Inflammatory macrophage (primary cell): Measurements from ENCODE around the gene KLC3.
"Not testable (repeated sequence)": the region's sequence is repeated elsewhere in the genome, so short reads cannot be mapped to it uniquely, and the experiment has no call there.

ENCODE experiments used
- DNase-seq, 2 donors: peaks; one replicate each; pipeline ENCODE4 v3.0.0-alpha.2; 2020 to 2022
- total RNA-seq, 18 experiments: gene quantifications; one replicate each; lab custom pipeline; 2026; ENCODE audit warnings: mixed read lengths in 6 of 18, inconsistent platforms in 2 of 18; lab: John Stamatoyannopoulos, UW

The KLC3 gene
- total RNA-seq: 0 to 0.24 (median 0) reads per million in 18 experiments

DNA sequence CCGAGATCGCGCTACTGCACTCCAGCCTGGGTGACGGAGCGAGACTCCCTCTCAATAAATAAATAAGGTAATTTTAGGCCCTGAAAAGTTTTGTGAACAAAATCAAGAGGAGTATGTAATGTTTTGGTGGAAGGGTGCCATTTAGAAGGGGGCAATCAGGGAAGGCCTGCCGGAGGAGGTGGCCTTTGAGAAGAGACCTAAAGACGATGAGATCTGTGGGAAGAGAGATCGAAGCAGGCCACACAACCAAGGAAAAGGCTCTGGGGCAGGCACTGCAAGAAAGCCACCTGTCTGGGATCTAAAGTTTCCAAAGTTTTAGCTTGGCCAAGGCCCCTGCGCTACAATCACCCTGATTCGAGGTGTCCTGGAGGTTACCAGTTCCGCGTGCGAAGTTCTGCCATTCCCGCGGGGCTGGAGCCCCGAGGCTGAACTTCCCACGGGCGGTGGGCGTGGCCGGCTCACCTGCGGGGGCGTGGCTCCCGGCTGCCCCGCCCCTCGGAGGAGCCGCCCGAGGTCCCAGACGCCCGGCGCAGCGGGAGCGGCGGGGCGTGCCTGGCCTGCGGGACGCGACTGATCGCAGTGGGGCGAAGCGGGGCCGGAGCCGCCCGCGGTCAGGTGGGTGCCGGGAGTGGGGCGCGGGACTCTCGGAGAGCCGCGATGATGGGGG, at the start of gene KLC3:
Gene KLC3, plus strand, starts transcription at position 519 of the 667 bp plus-strand sequence. CDS start 4,792 bp downstream, outside the sequence.
- no peak for DNase-seq

GRCh38 chr19:45291834-45292233, 48.7 kb upstream of the KLC3 start:
- no peak for DNase-seq

DNA sequence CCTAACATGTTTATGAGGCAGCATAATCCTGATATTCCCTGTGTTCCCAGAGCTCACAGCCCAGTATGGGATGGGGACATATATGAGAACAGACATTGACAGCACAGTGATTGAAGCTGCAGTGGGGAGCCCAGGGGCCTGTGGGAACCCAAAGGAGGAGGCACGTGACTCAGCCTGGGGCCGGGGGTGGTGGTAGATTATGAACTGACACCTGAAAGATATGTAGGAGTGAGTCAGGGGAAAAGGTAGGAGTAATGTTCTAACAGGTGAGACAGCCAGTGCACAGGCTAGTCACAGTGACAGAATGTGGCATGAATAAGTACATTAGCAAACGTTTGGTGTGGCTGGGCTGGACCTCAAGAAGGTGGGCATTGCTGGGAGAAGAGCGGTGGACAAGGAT, 46.9 kb upstream of the KLC3 start:
- DNase-seq: no peak

DNA sequence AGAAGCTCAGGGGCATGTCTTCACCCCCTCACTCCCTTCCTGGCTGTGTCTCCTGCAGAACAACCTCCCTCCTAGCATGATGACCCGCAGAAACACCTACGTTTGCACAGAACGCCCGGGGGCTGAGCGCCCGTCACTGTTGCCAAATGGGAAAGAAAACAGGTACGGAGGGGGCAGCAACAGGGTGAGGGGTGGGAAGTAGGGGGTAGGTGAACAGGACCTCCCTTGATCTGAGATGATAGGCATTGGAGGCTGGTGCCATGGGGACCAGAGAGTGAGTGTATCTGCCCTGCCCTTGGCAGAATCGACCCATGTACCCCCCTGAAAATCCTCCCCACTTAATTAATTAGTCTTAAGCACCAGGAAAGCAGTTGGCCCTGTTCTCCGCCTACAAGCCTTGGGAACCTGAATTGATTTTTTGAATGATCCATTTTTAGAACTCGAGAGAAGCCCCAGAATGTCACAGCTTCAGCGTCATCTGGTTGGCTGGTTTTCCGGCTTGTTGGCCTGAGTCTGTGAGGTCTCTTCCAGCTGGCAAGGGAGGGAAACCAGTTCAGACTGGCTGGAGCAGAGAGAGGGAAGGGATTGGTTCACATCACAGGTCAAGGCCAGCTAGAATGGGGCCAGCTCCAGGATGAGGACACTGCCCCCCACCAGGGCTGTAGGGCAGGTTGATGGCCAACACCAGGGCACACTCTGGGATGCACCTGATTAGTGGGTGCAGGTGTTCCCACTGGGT, 46.1 kb upstream of the KLC3 start:
- DNase-seq: no peak

- no peak for DNase-seq
Measured at GRCh38 chr19:45295873-45296272, 44.7 kb upstream of the KLC3 start.

- DNase-seq: peak; percentile 77 to 84
Measured at GRCh38 chr19:45296355-45296754, 44.2 kb upstream of the KLC3 start.

DNA sequence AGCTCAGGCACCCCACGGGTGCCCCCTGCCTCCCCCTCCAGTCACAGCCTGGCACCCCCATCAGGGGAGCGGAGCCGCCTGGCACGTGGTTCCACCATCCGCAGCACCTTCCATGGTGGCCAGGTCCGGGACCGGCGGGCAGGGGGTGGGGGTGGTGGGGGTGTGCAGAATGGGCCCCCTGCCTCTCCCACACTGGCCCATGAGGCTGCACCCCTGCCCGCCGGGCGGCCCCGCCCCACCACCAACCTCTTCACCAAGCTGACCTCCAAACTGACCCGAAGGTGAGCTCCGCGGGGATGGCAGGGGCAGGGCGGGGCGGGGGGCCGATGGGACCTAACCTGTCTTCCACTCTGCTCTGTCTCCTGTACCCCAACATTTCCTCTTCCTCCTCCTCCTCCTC, 42.9 kb upstream of the KLC3 start:
- DNase-seq: no peak

DNA sequence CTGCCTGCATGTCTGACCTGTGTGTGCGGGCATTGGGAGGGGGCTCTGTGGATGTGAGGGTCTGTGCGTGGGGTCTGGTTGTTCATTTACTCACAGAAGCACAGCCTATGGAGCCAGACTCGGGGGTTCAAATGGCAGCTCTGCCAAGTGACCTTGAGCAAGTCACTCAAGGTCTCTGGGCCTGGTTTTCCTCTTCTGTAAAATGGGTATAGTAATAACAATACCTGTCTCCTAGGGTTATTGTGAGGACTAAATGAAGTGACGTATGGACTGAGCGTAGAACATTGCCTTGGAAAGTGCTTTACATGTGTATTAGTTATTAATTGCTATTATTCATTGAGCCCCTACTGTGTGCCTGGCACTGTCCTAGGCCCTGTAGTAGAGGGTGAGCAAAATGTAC, 42.3 kb upstream of the KLC3 start:
- no peak for DNase-seq

DNA sequence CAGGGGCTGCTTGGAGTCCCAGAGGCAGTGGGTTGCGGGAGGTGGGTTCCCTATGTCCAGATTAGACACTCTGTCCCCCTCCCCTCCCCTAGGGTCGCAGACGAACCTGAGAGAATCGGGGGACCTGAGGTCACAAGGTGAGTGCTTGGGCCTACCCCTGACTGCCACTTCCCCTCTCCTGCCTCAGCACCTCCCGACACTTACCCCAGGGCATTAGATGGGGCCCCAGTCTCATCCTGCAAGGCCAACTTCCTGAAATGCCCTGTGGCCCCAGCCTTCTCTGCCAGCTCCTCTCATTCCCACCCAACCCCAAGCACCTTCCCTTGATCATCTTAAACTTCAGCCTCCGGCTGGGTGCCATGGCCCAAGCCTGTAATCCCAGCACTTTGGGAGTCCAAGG, 40.8 kb upstream of the KLC3 start:
- DNase-seq: no peak

DNA sequence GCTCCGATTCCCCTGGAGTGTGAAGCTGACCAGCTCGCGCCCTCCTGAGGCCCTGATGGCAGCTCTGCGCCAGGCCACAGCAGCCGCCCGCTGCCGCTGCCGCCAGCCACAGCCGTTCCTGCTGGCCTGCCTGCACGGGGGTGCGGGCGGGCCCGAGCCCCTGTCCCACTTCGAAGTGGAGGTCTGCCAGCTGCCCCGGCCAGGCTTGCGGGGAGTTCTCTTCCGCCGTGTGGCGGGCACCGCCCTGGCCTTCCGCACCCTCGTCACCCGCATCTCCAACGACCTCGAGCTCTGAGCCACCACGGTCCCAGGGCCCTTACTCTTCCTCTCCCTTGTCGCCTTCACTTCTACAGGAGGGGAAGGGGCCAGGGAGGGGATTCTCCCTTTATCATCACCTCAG, 38.1 kb upstream of the KLC3 start:
- no peak for DNase-seq

DNA sequence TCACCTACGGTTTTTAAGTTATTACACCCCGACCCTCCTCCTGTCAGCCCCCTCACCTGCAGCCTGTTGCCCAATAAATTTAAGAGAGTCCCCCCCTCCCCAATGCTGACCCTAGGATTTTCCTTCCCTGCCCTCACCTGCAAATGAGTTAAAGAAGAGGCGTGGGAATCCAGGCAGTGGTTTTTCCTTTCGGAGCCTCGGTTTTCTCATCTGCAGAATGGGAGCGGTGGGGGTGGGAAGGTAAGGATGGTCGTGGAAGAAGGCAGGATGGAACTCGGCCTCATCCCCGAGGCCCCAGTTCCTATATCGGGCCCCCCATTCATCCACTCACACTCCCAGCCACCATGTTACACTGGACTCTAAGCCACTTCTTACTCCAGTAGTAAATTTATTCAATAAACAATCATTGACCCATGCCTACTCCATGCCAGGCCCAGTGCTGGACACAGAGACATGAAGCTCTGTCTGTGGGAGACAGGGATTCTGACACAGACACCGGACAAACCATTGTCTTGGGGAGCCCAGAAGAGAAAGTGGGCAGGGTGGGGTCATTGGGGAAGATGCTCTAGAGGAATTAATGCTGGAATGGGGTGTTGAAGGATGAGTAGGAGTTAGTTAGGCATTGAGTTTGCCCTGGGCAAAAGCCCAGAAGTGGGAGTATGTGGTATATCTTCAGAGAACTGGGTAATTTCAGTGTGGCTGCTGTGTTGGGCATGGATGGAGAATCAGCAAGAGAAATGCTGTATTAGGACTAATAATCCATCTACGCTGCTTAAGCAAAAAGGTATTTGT, 37.1 kb upstream of the KLC3 start:
- DNase-seq: no peak

DNA sequence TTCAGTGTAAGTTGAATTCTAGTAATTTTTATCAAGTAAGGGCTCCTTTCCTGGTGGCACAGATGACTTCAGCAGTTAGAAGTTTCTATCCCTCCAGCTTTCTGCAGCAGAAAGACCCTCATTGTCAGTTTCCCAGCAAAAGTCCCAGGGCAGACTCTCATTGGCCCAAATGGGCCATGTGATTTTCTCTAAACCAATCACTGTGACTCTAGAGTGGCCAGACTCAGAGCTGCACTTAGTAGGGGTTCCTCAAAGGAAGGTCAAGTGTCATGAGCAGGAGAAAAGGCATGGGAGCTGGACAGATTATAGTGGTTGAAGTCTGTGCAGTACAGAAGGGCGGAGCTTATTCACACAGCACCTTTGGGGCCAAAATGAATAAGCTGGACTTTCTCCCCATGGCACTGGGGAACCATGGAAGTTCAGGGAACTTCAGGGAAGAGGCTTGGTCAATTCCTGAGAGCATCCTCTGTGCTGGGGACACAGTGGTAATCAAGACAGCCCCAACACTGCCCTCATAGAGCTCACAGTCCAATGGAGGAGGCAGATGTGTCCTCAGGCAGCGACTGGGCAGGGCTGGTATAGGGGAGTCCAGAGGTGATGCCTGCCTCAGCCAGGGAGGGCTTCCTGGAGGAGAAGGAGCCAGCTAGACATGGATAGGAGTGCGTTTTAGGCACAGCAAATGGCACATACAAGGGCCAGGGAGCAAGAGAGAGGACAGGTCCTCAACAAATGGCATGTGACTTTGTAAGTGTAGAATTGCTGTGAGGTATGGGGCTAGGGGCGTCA, 36.2 kb upstream of the KLC3 start:
- DNase-seq: no peak

DNA sequence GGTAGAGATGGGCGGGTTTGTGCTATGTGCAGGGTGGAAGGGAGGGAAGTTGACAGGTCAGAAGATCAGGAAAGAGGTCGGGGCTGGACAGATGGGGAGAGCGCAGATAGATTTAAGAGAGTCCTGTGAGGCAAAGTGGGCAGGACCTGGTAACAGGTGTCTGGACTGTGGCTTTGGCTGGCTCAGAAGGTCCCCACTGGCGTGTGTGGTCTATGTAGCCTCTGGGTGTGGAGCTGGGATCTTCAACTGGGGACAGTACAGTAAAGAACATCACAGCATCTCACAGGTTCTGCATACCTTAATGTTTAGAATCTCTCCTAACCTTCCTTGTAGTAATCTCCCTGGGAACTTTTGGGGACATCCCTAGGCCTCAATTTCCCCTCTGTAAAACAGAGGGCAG, 35.5 kb upstream of the KLC3 start:
- DNase-seq: no peak

DNA sequence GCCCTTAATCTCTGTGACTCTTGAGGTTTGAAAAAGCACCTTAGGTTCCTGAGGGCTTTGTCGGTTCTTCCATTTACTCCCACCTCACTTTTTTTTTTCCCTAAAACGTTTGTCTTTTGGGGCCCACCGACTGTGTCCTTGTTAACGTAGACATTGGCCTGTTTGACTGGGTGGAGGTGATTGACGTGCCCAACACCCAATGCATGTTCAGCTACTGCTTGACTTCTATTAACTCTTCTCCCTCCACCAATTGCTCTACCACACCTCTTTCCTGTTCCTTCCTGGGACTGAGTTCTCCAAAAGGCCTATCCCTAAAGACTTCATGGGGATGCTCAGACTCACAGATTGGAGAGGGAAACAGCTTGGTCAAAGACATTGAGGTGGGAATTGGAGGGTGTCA, 35.1 kb upstream of the KLC3 start:
- DNase-seq: no peak

DNA sequence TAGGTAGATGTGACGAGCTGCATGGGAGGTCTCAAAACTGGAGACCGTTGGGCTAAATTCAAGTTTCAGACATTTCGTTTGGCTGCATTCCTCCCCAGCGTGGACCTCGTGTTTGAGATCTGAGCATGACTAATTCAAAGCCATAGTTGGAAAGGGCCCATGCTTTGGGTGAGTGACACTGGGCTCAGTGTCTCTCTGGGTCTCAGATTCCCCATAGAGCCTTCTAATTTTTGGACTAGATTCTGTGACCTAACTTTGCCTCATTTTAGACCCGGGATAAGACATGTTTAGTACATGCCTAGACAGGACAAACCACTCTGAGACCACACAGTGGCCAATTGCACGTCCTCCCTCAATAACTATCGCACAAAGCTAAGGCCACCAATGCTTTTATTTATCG, 34.5 kb upstream of the KLC3 start:
- DNase-seq: no peak

DNA sequence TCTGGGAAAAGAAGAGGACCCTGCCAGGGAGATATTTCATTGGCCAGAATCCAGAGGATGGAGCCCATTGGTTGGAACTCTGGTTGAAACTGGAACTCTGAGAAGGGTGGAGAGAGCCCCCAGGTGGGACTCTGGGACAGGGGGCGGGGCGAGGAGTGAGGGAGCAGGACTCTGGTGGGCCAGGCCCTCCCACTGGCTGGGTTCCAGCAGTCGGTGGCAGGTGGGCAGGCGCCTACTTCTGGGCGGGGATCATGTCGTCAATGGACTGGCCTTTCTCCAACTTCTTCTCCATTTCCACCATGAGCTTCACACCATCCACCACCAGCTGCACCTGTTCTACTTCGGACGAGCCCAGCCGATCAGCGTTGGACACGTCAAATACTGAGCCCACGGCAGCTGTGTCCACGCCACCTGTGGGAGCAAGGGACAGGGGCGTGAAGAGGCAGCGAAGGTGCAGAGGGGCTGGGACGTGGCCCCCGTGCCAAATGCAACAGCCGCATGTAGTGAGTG, 34.0 kb upstream of the KLC3 start:
- no peak for DNase-seq

DNA sequence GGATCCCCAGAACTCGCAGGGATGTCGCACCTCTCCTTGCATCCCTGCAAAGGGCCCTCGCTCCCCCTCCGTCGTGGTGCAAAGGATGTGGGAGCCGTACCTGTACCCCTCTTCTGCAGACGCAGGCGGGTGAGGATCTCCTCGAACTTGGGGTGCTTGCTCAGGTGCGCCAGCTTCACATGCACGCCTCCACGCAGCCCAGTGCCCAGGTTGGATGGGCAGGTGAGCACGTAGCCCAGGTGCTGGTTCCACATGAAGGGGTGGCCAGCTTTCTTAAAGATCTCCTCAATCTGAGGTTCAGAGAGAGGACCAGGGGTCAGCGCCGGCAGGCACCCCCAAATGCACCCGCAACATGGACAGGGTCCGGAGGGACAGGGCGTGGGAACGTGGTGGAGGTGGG, 33.2 kb upstream of the KLC3 start:
- DNase-seq: no peak

- DNase-seq: not testable (repeated sequence)
Measured at GRCh38 chr19:45309322-45309721, 31.2 kb upstream of the KLC3 start.

DNA sequence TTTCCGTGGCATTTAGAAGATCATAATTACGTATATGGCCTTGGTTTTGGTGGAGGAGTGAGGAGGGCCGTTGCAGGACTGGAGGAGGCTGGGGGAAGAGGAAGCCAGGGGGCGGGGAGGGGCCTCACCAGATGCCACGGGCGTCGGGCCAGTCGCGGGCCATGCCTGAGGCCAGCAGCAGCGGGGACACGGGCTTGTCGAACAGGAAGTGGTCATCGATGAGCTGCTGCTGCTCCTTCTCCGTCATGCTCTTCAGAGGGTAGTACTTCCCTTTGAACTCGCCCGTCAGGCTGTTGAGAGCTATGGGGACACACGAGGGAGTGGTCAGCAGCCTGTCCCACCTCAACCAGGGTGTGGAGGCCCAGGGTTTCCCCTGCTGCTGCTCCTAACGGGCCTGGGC, 28.9 kb upstream of the KLC3 start:
- DNase-seq: peak; percentile 38 to 53

- not testable (repeated sequence) for DNase-seq
Measured at GRCh38 chr19:45312285-45312684, 28.3 kb upstream of the KLC3 start.

GRCh38 chr19:45314708-45315245, 25.8 kb upstream of the KLC3 start:
- no peak for DNase-seq

GRCh38 chr19:45315304-45315703, 25.2 kb upstream of the KLC3 start:
- DNase-seq: no peak
